Type B pancreatic cell (in vitro differentiated cells): ENCODE data around the gene CHD6. TPM values are rescaled to one million over a fixed set of nuclear protein-coding genes. Genes with fewer than 3 reads are reported as not detected.

ENCODE experiments used
- DNase-seq: peaks from one replicate; pipeline ENCODE4 v3.0.0; 2021; ENCODE audit warnings: mixed read lengths; ENCODE audit not compliant: unreplicated experiment; ENCODE audit errors: extremely low spot score
- H3K27ac Mint-ChIP-seq: 2 replicates; pipeline ENCODE4 v1.8.0; 2021; ENCODE audit warnings: mild to moderate bottlenecking, mixed read lengths
- H3K27me3 Mint-ChIP-seq: 2 replicates; pipeline ENCODE4 v1.8.0; 2021; ENCODE audit warnings: mixed read lengths
- H3K36me3 Mint-ChIP-seq: 2 replicates; pipeline ENCODE4 v1.8.0; 2021; ENCODE audit warnings: mixed read lengths
- H3K4me1 Mint-ChIP-seq: one replicate; pipeline ENCODE4 v1.8.0; 2021; ENCODE audit warnings: mixed read lengths; ENCODE audit not compliant: unreplicated experiment
- H3K4me3 Mint-ChIP-seq: 2 replicates; pipeline ENCODE4 v1.8.0; 2021; ENCODE audit warnings: mild to moderate bottlenecking, mixed read lengths
- H3K9me3 Mint-ChIP-seq: 2 replicates; pipeline ENCODE4 v1.8.0; 2021; ENCODE audit warnings: mixed read lengths
- CTCF ChIP-seq: fragments of 200-600 bp; sonication (generic); conservative IDR thresholded peaks from 2 replicates; pipeline ENCODE4 v1.5.0; 2021; ENCODE audit warnings: antibody characterized with exemption, mild to moderate bottlenecking
- total RNA-seq: library from RNA; stranded (reverse); gene quantifications from 2 replicates; pipeline ENCODE4 v1.2.1, GENCODE V29; 2021; ENCODE audit warnings: low replicate concordance

CHD6 gene
- total RNA-seq, 1 donor from 2014 or later: 72.6 TPM

DNA sequence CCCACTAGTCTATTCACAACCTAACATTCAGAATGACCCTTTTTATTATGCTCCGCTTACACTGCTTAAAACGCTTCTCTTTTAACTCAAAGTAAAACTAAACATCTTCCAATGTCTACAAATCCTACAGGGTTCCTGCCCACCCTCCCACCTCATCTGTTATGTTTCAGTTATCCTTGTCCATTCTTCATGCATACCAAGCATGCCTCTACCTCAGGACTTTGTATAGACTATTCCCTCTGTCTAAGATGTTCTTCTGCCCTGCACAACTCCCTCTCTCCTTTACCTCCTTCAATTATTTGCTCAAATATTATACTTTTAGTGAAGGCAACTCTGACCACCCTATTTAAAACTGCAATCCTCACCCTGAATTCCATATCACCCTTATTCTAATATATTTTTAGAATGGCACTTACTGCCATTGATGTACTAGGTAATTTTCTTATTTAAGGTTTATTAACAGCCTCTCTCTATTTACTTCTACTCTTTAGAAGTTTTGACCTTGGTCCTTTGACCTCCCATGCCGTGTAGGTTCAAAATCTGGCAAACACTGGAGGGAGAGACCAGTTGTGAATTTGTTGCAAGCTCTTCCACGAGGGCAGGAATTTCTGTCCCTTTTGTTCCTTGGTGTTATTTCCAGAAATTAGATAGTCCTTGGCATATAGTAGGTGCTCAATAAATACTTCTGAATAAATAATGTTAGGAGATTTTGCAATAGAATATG lies 111.8 kb downstream of the CHD6 start:
- no peak for TF ChIP-seq CTCF
- Mint-ChIP-seq H3K9me3 (peaks cover 11% of the 10 kb centered on the region), H3K4me1 (peaks cover 25% of the 10 kb centered on the region), H3K36me3 (peaks cover 30% of the 10 kb centered on the region), H3K4me3 (no peak overlapping the region), H3K27me3 (no peaks in the 10 kb centered on the region), H3K27ac (no peak overlapping the region)
- DNase-seq: no peak

- Mint-ChIP-seq H3K36me3 (peaks cover 32% of the 10 kb centered on the region), H3K4me3 (no peak overlapping the region), H3K27me3 (no peaks in the 10 kb centered on the region), H3K27ac (no peak overlapping the region), H3K9me3 (peaks cover 11% of the 10 kb centered on the region), H3K4me1 (peaks cover 19% of the 10 kb centered on the region)
- no peak for TF ChIP-seq CTCF
- DNase-seq: no peak
Observed at GRCh38 chr20:41505184-41505583, 113.0 kb downstream of the CHD6 start.

DNA sequence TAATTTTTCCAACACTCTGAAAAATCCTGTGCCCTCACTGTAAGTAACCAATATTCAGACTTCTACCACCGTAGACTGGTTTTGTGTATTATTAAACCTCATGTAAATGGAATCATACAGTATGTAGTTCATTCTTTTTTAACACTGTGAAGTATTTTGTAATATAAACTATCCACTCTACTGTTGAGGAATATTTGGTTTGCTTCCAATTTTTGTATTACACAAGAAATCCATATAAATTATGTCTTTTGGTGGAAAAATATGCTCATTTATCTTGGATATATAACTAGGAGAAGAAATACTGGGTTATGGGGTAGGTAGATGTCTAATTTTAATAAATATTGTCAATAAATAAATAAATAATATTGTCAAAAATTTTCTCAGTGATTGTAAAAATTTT lies 116.8 kb downstream of the CHD6 start:
- Mint-ChIP-seq H3K27me3 (no peaks in the 10 kb centered on the region), H3K36me3 (peaks cover 33% of the 10 kb centered on the region), H3K4me3 (no peak overlapping the region), H3K27ac (no peak overlapping the region), H3K4me1 (no peaks in the 10 kb centered on the region), H3K9me3 (peaks cover 8% of the 10 kb centered on the region)
- TF ChIP-seq CTCF: no peak
- DNase-seq: no peak

- no peak overlapping the region for H3K4me3 Mint-ChIP-seq
- no peaks in the 10 kb centered on the region for H3K9me3 Mint-ChIP-seq
- no peak for DNase-seq
- H3K36me3 Mint-ChIP-seq: peaks cover 25% of the 10 kb centered on the region
- no peak overlapping the region for H3K27ac Mint-ChIP-seq
- TF ChIP-seq CTCF: no peak
- H3K4me1 Mint-ChIP-seq: no peaks in the 10 kb centered on the region
- no peaks in the 10 kb centered on the region for H3K27me3 Mint-ChIP-seq
Observed at GRCh38 chr20:41499961-41500725, 118.0 kb downstream of the CHD6 start.

GRCh38 chr20:41499064-41499463 lies 119.1 kb downstream of the CHD6 start:
- H3K27ac Mint-ChIP-seq: no peak overlapping the region
- TF ChIP-seq CTCF: no peak
- H3K4me1 Mint-ChIP-seq: no peaks in the 10 kb centered on the region
- no peak overlapping the region for H3K4me3 Mint-ChIP-seq
- no peaks in the 10 kb centered on the region for H3K9me3 Mint-ChIP-seq
- H3K36me3 Mint-ChIP-seq: peaks cover 25% of the 10 kb centered on the region
- no peaks in the 10 kb centered on the region for H3K27me3 Mint-ChIP-seq
- DNase-seq: no peak
